K562 (cell line): ENCODE measurements around the gene BIK. TPM values are rescaled to one million over a fixed set of nuclear protein-coding genes. Genes with fewer than 3 reads are reported as not detected.

Experiments used
- ATAC-seq: fragments of 200-7000 bp; cut with Tn5 transposase; 3 replicates; pipeline ENCODE4 v1.9.1; 2020; ENCODE audit warnings: moderate library complexity
- BruUV-seq: library from RNA; stranded (reverse); fragments of 400-500 nt; replicated peaks from 2 replicates; lab custom pipeline; 2021; lab: Mats Ljungman, UMichigan
- CTCF ChIA-PET: fragments of 300-600 bp; formaldehyde crosslinking; extraction: SDS; loops from one replicate; lab custom pipeline; 2021; ENCODE audit warnings: low intra/inter-chr PET ratio; lab: Yijun Ruan, JAX
- POLR2A ChIA-PET: fragments of 300-600, 350-650 bp; sonication (Branson Sonifier 250); formaldehyde crosslinking; extraction: SDS; loops from one replicate; lab custom pipeline; 2021; ENCODE audit warnings: antibody characterized with exemption, inconsistent platforms; lab: Yijun Ruan, JAX
- DNase-seq, 4 experiments: peaks; one replicate each; pipeline versions ENCODE4 v3.0.0 to v3.0.0-alpha.2; 2011 to 2018; ENCODE audit warnings: low spot score in 3 of 4, mixed read lengths in 3 of 4; ENCODE audit errors: extremely low read depth in 1 of 4
- FAIRE-seq: peaks from 2 replicates; lab custom pipeline; 2011; peaks lifted over from hg19 to GRCh38; lab: Jason Lieb, UNC
- H2AFZ ChIP-seq: 2 replicates; pipeline ENCODE4 v1.6.0; 2011; ENCODE audit warnings: low read depth, low read length, control low read depth, inconsistent platforms
- H3K27ac ChIP-seq: fragments of 200-600 bp; 3 replicates; pipeline ENCODE4 v1.8.0; 2011; ENCODE audit warnings: low read depth, mild to moderate bottlenecking, control low read depth, inconsistent platforms, low read length, moderate library complexity, mixed read lengths; ENCODE audit errors: extremely low read depth
- H3K27me3 ChIP-seq, 2 experiments: fragments of 300-600 bp in 1 of 2; 2 replicates in 1 of 2; 3 replicates in 1 of 2; pipeline versions ENCODE4 v1.6.0 to v1.8.0; 2011; ENCODE audit warnings: inconsistent platforms in 2 of 2, low read length in 2 of 2, mild to moderate bottlenecking in 1 of 2, mixed read lengths in 1 of 2, moderate library complexity in 1 of 2; ENCODE audit not compliant: control insufficient read depth in 2 of 2, insufficient read depth in 2 of 2
- H3K36me3 ChIP-seq: fragments of 300-600 bp; 3 replicates; pipeline ENCODE4 v1.8.0; 2011; ENCODE audit warnings: mild to moderate bottlenecking, low read length, inconsistent platforms; ENCODE audit not compliant: control insufficient read depth, insufficient read depth
- H3K4me1 ChIP-seq, 2 experiments: fragments of 200-600 bp in 1 of 2; replicated peaks in 1 of 2; 2 replicates in 1 of 2; 3 replicates in 1 of 2; pipeline versions ENCODE4 v1.5.1 to v1.8.0; 2011; ENCODE audit warnings: inconsistent platforms in 2 of 2, low read length in 2 of 2, mild to moderate bottlenecking in 1 of 2, mixed read lengths in 1 of 2, moderate library complexity in 1 of 2; ENCODE audit not compliant: control insufficient read depth in 2 of 2, insufficient read depth in 2 of 2
- H3K4me2 ChIP-seq: 2 replicates; pipeline ENCODE4 v1.6.1; 2011; ENCODE audit warnings: low read length, control low read depth, inconsistent platforms, mixed read lengths; ENCODE audit not compliant: insufficient read depth
- H3K4me3 ChIP-seq: fragments of 200-600 bp; sonication (generic), shearing (Covaris generic); 2 replicates; pipeline ENCODE4 v1.5.1; 2016; ENCODE audit warnings: control low read depth, inconsistent platforms
- H3K79me2 ChIP-seq: fragments of 200-600 bp; 3 replicates; pipeline ENCODE4 v1.8.0; 2011; ENCODE audit warnings: low read length, inconsistent platforms; ENCODE audit not compliant: control insufficient read depth, insufficient read depth
- H3K9ac ChIP-seq, 2 experiments: 2 replicates each; pipeline versions ENCODE4 v1.6.0 to v1.6.1; 2011; ENCODE audit warnings: low read depth in 2 of 2, low read length in 2 of 2, control low read depth in 1 of 2, inconsistent platforms in 1 of 2, mild to moderate bottlenecking in 1 of 2, mixed read lengths in 1 of 2; ENCODE audit not compliant: insufficient read depth in 1 of 2
- H3K9me1 ChIP-seq: one replicate; pipeline ENCODE4 v1.6.0; 2011; ENCODE audit warnings: inconsistent platforms, mild to moderate bottlenecking, low read length, moderate library complexity; ENCODE audit not compliant: control insufficient read depth, insufficient read depth
- H3K9me3 ChIP-seq: replicated peaks from 2 replicates; pipeline ENCODE4 v1.5.1; 2011; ENCODE audit warnings: low read depth, low read length, inconsistent platforms; ENCODE audit not compliant: control insufficient read depth, insufficient read depth
- H4K20me1 ChIP-seq: replicated peaks from 2 replicates; pipeline ENCODE4 v1.6.1; 2011; ENCODE audit warnings: low read length, inconsistent platforms, mixed read lengths; ENCODE audit not compliant: control insufficient read depth, insufficient read depth
- BCOR ChIP-seq: fragments of 450-650 bp; IDR thresholded peaks from 2 replicates; pipeline ENCODE4 v1.6.1; 2016
- CCAR2 ChIP-seq: fragments of 200-400 bp; formaldehyde crosslinking; IDR thresholded peaks from 2 replicates; pipeline ENCODE4 v1.6.1; 2017; ENCODE audit warnings: mild to moderate bottlenecking, low read depth, low read length
- EZH2 ChIP-seq: IDR thresholded peaks from 2 replicates; pipeline ENCODE4 v1.6.1; 2012; ENCODE audit warnings: low read depth, mild to moderate bottlenecking, inconsistent platforms, low read length, borderline replicate concordance
- FOXM1 ChIP-seq, 2 experiments: fragments of 450-650 bp in 1 of 2; sonication (generic) in 1 of 2; formaldehyde crosslinking in 1 of 2; IDR thresholded peaks; 2 replicates each; pipeline versions ENCODE4 v1.6.1 to v1.9.0; 2017 to 2022; ENCODE audit warnings: low read depth in 2 of 2, mild to moderate bottlenecking in 2 of 2, missing genetic modification reagents in 1 of 2, moderate library complexity in 1 of 2
- RBM25 ChIP-seq: fragments of 200-400 bp; formaldehyde crosslinking; IDR thresholded peaks from 2 replicates; pipeline ENCODE4 v1.6.1; 2018; ENCODE audit warnings: low read length, low read depth, moderate library complexity; ENCODE audit not compliant: severe bottlenecking
- WGBS: fragments of 100-300 bp; shearing (Covaris generic); methylation state at CpG from one replicate; pipeline ENCODE4 v1.1.6; 2016; ENCODE audit warnings: low coverage, mixed read lengths; ENCODE audit not compliant: insufficient coverage; ENCODE audit errors: missing lambda C conversion rate; 5-methylcytosine and 5-hydroxymethylcytosine counted together
- in situ Hi-C: fragments of 300-500 bp; cut with MboI; formaldehyde crosslinking; loops from 4 replicates; pipeline ENCODE4 v1.15.0; 2018; ENCODE audit warnings: inconsistent platforms, mixed read lengths
- intact Hi-C: fragments of 100-400 bp; cut with micrococcal nuclease; formaldehyde crosslinking; loops from 2 replicates; pipeline ENCODE4 v1.14.2; 2022
- polyA plus RNA-seq, 8 experiments: library from polyadenylated mRNA; depleted of rRNA in 4 of 8; stranded (reverse) in 5 of 8; unstranded in 3 of 8; fragments of >200 nt; fragmentation: Nextera tagmentation in 2 of 8; fragmentation: Illumina TruSeq in 1 of 8; extraction: Ambion mirVana in 2 of 8; extraction: Trizol in 1 of 8; gene quantifications; 2 replicates each; pipeline versions ENCODE4 v1.2.1 to v1.2.3, GENCODE V29; 2011 to 2014; ENCODE audit warnings: inconsistent platforms in 1 of 8, missing spikeins in 1 of 8
- total RNA-seq, 7 experiments: library from RNA; depleted of rRNA in 6 of 7; stranded (reverse); fragments of >200 nt in 6 of 7; fragmentation: Illumina TruSeq in 2 of 7; extraction: Trizol in 2 of 7; gene quantifications; 2 replicates each; pipeline versions ENCODE4 v1.2.1 to v1.2.3, GENCODE V29; 2011 to 2021; ENCODE audit warnings: low replicate concordance in 1 of 7

Gene BIK
- total and polyA plus RNA-seq, 9 of the 15 experiments (the other 6 are each of a cell fraction or from before 2014, with no cell fraction given), result 0.08 to 0.23 (median 0.18) TPM; not detected in 4

GRCh38 chr22:43154887-43155536, 44.5 kb downstream of the BIK start:
- H3K4me3 ChIP-seq, result no peak overlapping the region
- H3K9me1 ChIP-seq, result no peaks in the 10 kb centered on the region
- CTCF ChIA-PET, result no interaction called here
- in situ Hi-C loops, result no loop called here
- intact Hi-C loops, result no loop called here
- peaks cover 31% of the 10 kb centered on the region for H3K79me2 ChIP-seq
- FAIRE-seq (no peak), DNase-seq (no peak)
- peak overlapping the region in 1 of 2 experiments; percentile 9; a peak in 1 of 4 replicates for H3K9ac ChIP-seq
- WGBS, result 86% methylated on average over 10 of the region's 27 CpGs
- no peaks in the 10 kb centered on the region for H3K9me3 ChIP-seq
- no peaks in the 10 kb centered on the region for H3K27me3 ChIP-seq
- peaks cover 0 to 54% of the 10 kb centered on the region in 2 experiments; a peak in 3 of 5 replicates for H3K4me1 ChIP-seq
- BruUV-seq, result no TSS peak
- TF ChIP-seq EZH2 (no peak), RBM25 (peak; percentile 35), FOXM1 (IDR thresholded peaks at IDR 0.05; ENCODE audit: low read depth) (no peak), FOXM1 (CRISPR knock-in tag; IDR thresholded peaks at IDR 0.05; ENCODE audit: low read depth) (no peak), CCAR2 (no peak), BCOR (peak; percentile 33; the same call in 1 of the 2 replicates)
- TF ChIP-seq, all 486 proteins: peak for 2
- H2AFZ ChIP-seq, result no peak overlapping the region
- no peaks in the 10 kb centered on the region for H3K36me3 ChIP-seq
- no peak overlapping the region for H3K4me2 ChIP-seq
- ATAC-seq, result no peak
- POLR2A ChIA-PET, result no interaction called here
- 0 out of 2 replicates have a peak, but pooled peaks cover 3% of the 10 kb centered on the region for H4K20me1 ChIP-seq
- H3K27ac ChIP-seq, result no peak overlapping the region
